GM11168 (cell line): Measurements from ENCODE around the gene SPHK1.
"Not testable (repeated sequence)": the region's sequence is repeated elsewhere in the genome, so short reads cannot be mapped to it uniquely, and the experiment has no call there.

Experiments used
- in situ Hi-C: fragments of 300-500 bp; cut with MboI; formaldehyde crosslinking; loops from one replicate; pipeline ENCODE4 v1.12.0; 2022; ENCODE audit warnings: low sequenced_read_pairs; ENCODE audit not compliant: unreplicated experiment

Gene SPHK1

GRCh38 chr17:76384222-76384986 lies at the start of gene SPHK1:
Gene SPHK1 (plus strand): TSS chr17:76384609. CDS start chr17:76385645, 1,036 bp downstream.
- in situ Hi-C loops = no loop called here

GRCh38 chr17:76335716-76336381 lies 48.6 kb upstream of the SPHK1 start:
- in situ Hi-C loops = no loop called here

- in situ Hi-C loops = no loop called here
These were observed 47.5 kb upstream of the SPHK1 start for GRCh38 chr17:76336756-76337412.

- in situ Hi-C loops = no loop called here
These were observed 47.0 kb upstream of the SPHK1 start for GRCh38 chr17:76337413-76337777.

- in situ Hi-C loops = no loop called here
These were observed 43.1 kb upstream of the SPHK1 start for GRCh38 chr17:76341301-76341700.

GRCh38 chr17:76343106-76343505 lies 41.3 kb upstream of the SPHK1 start:
- in situ Hi-C loops = no loop called here

- in situ Hi-C loops = no loop called here
These were observed 38.9 kb upstream of the SPHK1 start for GRCh38 chr17:76345377-76345974.

GRCh38 chr17:76346936-76347335 lies 37.5 kb upstream of the SPHK1 start:
- in situ Hi-C loops = not testable (repeated sequence)

- in situ Hi-C loops = no loop called here
These were observed 33.9 kb upstream of the SPHK1 start for GRCh38 chr17:76350463-76350862.

GRCh38 chr17:76351526-76352071 lies 32.8 kb upstream of the SPHK1 start:
- in situ Hi-C loops = no loop called here

- in situ Hi-C loops = no loop called here
These were observed 31.3 kb upstream of the SPHK1 start for GRCh38 chr17:76353004-76353598.

GRCh38 chr17:76353599-76354316 lies 30.7 kb upstream of the SPHK1 start, which contains the start of gene PRPSAP1:
Gene PRPSAP1 (minus strand): TSS chr17:76353916. CDS start chr17:76353703, 213 bp downstream.
- in situ Hi-C loops = no loop called here

GRCh38 chr17:76354317-76354729 lies 30.1 kb upstream of the SPHK1 start:
- in situ Hi-C loops = no loop called here

GRCh38 chr17:76354747-76355310 lies 29.6 kb upstream of the SPHK1 start:
- in situ Hi-C loops = no loop called here

- in situ Hi-C loops = no loop called here
These were observed 27.5 kb upstream of the SPHK1 start for GRCh38 chr17:76356803-76357456.

GRCh38 chr17:76357597-76358158 lies 26.7 kb upstream of the SPHK1 start:
- in situ Hi-C loops = no loop called here

GRCh38 chr17:76359375-76359774 lies 25.0 kb upstream of the SPHK1 start:
- in situ Hi-C loops = no loop called here

GRCh38 chr17:76359776-76360175 lies 24.6 kb upstream of the SPHK1 start:
- in situ Hi-C loops = not testable (repeated sequence)
